Activated CD4-positive, alpha-beta T cell treated with anti-CD3 and anti-CD28 coated beads for 1 hour (primary cell): ENCODE results near the gene SLC13A3.
"Not testable (repeated sequence)": the region's sequence is repeated elsewhere in the genome, so short reads cannot be mapped to it uniquely, and the experiment has no call there.

ENCODE experiments used
- DNase-seq: peaks from one replicate; pipeline ENCODE4 v3.0.0-alpha.2; 2020

Gene SLC13A3

GRCh38 chr20:46681032-46681854, 30.0 kb upstream of the SLC13A3 start:
- peak; percentile 36 for DNase-seq

DNA sequence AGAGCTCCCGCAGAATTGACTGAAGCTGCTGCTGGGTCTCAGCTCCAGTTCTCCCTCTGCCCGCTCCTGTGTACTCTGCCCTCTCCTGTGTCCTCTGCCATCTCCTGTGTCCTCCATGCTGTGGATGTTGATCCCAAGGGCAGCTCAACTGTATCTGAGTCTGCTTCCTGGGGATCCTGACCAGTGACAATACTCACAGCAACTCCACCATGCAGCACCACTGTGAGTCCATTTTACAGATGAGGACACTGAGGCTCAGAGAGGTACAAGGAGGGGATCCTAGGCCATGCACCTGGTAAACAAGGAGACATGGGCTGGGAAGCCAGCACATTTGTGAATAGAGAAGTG, 29.4 kb upstream of the SLC13A3 start:
- DNase-seq: no peak

DNA sequence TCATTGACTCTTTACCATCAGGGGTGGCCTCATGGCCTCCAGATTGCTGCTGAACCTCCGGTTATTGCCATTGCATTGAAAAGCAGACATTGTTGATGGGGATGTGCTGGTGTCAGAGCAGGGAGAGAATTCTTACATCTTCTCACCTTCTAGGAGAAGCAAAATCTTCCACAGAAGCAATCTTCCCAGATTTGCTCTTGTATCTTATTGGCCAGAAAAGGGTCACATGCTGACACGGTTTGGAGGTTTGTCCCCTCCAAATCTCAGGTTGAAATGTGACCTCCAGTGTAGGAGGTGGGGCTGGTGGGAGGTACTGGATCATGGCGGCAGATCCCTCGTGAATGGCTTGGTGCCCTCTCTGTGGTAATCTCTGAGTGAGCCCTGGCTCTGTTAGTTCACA, 27.3 kb upstream of the SLC13A3 start:
- DNase-seq: no peak

DNA sequence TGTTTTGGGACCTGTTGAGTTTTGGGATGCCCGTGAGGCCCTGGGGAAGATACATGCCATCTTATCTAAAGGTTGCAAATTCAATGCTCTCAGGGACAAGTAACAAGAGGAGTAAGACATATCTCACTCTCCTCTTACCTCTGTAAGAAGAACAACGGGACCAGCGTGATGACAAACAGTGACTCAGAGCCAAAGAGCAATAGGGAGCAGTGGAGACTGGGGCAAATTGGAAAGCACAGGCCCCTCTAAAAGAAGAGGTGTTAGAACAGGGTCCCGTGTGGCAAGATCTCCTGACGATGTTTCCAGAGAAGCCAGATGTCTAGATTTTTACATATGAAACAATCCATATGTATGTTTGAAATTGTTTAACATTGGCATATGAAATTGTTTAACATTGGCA, 26.3 kb upstream of the SLC13A3 start:
- DNase-seq: no peak

GRCh38 chr20:46676649-46677316, 25.5 kb upstream of the SLC13A3 start:
- DNase-seq: not testable (repeated sequence)

GRCh38 chr20:46674253-46675083, 23.2 kb upstream of the SLC13A3 start:
- DNase-seq: no peak

- no peak for DNase-seq
These were observed 22.4 kb upstream of the SLC13A3 start for GRCh38 chr20:46673394-46674252.

DNA sequence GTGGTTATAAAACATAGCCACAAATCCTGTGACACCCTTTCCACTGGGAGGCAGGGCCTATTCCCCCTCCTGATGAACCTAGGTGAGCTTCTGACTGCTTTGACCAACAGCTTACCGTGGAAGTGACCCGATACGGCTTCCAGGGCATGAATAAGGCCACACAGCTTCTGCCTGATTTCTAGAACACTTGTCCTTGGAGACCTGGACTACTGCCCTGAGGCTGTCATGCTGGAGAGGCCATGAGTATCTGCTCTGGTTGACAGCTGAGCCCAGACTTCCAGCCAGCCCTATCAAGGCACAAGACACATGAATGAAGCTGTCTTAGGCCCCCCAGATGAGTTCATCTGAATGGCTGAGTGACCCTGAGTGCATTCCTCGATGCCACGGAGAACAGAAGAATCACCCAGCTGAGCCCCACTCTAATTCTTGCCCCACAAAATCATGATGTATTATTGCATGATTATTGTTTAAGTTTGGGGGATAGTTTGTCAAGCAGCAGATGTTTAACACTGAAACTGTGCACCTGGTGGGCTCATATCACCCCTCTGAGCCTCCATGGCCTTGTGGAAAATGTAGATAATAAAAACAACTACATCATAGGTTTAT, 21.4 kb upstream of the SLC13A3 start:
- DNase-seq: no peak

DNA sequence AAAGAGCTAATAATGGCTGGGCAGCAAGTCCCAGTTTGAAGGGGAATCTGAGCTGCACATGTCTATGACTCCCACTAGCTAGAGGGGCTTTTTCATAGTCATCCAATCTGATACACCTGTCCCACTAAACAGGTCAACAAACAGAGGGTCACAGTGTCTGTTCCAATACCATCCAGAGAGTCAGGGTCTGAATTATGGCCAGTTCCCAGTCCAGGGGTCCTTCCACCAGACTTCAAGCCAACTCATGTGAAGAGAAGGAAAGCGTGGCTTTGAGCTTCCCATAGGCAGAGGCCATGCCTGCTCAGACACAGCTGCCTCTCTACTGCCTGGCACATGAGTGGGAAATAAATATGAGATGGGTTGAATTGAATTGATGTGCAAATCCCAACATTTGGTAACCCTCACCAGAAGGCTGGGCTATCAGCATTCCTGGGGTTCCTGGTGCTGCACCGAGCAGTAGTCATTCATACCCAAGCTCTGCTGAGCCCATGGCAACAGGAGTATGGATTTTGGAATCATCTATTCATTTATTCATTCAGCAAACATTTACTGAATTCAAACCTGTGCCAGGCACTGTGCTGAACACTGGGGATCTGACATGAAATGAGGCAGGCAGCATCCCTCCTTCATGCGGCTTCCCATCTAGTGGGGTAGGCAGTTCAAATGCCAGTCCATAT, 20.7 kb upstream of the SLC13A3 start:
- DNase-seq: no peak

DNA sequence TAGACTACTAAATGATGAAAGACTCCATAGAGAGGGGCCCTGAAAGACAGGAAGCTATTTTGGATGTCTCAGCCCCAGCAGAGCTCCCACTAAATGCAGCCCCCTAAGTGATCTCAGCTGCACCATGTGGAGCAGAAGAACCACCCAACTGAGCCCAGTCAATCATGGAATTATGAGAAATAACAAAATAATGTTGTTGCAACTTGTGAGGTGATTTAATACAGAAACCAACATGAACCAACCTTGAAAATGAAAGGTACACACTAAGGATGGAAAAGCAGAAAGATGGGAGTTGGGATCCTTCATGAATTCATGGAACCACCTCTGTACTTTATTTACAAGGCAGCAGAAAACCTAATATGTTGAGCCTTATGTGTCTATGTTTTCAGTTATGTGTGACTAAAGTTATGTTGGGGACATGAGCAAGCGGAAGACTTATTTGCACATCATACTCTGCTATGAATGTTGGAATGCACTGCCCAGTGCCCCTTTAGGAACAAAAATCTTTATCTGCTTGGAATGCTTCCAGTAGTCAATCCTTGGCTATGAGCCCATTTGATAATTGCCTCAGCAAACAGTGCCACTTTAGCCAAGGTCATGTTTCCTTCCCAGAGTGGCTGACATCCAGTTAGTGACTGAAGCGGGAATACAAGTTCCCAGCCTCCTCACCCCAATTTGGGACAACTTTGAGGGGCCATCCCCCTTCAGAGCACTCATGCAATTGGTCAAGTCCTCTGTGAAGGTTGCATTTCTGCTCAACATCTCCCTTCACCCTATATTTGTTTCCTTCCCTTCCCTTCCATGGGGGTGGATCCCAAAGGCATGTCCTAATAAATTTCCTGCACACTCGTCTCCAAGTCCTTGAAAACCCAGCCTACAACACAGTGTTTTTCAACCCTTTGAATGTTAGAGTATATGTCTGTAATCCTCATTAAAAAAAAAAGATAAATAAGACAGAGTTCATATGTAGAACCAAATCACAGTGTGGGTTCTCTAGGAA, 19.6 kb upstream of the SLC13A3 start:
- no peak for DNase-seq

- no peak for DNase-seq
These were observed 18.9 kb upstream of the SLC13A3 start for GRCh38 chr20:46670228-46670584.

DNA sequence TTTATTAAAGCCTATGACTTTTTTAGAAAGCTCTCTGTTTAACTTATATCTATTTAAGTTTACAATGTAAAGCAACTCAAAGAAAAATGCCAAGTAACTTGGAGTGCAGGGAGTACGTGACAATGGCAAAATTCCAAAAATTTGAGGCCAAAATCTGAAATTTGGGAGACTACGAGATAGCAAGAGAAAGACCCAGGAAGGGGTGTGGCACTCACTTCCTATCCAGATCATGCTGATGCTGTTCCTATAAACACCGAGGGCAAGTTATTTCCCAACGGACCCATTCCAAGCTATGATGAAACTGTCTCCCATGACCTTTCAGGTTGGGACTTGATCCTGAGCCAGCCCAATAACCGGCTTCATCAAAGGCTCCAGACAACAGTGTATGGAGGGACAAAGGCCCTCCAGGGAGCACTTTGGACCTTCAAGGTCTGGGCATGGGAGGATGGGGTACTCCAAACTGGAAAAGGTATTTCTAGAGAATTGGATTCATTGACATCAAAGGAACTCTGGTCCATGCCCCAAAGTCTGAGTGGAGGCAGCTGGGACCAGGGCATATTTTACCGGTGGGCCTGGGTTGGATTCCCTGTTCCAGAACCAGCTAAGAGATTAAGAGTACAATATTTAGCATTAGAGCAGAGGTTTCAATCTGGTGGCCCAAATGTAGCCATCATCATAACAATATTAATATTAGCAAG, 15.7 kb upstream of the SLC13A3 start:
- no peak for DNase-seq

DNA sequence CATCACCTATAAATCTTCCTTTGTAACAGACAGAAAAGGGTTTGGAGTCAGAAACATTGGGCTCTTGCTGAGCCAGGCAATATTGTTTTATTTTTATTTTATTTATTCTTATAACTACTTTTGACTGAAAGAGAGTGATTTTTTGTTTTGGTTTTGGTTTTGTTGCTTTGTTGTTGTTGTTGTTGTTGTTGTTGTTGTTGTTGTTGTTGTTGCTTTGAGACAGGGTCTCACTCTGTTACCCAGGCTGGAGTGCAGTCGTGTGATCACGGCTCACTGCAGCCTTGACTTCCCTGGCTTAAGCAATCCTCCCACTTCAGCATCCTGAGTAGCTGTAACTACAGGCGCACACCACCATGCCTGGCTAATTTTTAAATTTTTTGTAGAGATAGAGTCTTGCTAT, 15.0 kb upstream of the SLC13A3 start:
- DNase-seq: no peak

DNA sequence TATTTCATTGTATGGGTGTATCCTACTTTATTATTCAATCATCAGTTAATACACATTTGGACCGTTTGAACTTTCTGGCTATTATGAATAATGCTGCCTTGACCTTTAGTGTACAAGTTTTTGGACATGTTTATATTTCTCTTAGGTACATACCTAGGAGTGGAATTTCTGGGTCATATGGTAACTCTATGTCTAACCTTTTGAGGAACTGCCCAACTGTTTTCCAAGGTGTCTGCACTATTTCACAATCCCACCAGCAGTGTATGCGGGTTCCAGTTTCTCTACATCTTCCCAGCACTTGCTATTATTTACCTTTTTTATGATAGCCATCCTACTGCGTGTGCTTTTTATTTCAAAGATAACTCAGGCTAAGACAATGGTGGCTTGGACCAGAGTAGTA, 14.3 kb upstream of the SLC13A3 start:
- DNase-seq: no peak

- DNase-seq: no peak
These were observed 12.3 kb upstream of the SLC13A3 start for GRCh38 chr20:46663531-46663930.

DNA sequence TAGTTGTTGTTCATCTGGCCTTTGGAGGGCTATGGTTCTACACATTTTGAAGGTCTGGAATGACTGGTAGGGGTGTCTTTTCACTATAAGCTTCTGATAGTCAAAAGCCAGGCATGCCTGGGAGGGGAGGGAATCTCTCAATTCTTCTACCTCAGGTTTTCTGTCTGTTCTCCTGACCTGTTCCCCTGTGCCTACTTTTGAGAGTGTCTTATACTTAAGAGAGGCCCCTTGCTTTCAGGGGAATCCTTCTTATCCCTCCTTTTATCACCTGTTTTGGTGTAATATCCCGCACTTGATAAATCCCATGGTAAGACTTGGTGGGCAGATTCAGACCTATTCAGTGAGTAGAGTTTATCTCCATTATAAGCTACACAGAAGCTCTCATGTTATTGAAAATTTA, 10.4 kb upstream of the SLC13A3 start:
- no peak for DNase-seq

DNA sequence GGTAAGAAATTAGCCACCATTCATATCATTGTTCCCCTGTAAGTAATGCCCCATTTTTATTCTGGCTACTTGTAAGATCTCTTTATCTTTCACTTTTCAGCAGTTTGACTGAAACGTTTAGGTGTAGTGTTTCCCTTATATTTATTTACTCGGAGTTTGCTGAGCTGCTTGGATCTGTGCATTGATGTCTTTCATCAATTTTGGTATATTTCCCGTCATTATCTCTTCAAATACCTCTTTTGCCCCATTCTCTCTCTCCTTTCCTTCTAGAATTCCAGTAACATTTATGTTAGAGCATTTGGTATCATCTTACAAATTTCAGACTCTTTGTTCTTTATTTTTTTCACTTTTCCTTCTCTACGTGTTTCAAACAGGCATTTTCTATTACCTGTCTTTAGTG, 9.2 kb upstream of the SLC13A3 start:
- no peak for DNase-seq

DNA sequence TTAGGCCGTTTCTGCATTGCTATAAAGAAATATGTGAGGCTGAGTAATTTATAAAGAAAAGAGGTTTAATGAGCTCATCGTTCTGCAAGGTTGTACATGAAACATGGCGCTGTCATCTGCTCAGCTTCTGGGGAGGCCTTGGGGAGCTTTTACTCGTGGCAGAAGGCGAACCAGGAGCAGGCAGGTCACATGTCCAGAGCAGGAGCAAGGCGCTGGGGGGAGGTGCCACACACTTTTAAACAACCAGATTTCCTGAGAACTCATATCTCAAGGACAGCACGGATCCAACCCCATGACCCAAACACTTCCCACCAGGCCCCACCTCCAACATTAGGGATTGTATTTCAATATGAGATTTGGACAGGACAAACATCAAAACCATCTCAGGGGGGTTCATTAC, 6.4 kb upstream of the SLC13A3 start:
- no peak for DNase-seq

DNA sequence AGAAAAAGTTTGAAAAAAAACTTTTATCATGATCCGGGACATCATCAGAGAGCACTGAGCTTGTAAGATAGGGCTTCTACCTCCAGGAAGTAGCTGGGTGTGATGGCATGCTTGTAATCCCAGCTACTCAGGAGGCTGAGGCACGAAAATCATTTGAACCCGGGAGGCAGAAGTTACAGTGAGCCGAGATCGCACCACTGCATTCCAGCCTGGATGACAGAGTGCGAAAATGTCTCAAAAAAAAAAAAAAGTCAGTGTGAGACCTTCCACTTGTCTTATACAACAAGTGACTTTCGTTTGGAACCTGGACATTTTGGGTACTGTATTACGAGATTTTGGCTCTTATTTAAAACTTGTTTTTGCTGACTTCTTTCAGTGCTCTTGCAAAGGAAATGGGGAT, 5.9 kb upstream of the SLC13A3 start:
- no peak for DNase-seq

GRCh38 chr20:46652699-46653098, 1.4 kb upstream of the SLC13A3 start:
- no peak for DNase-seq
